HL-60 (cell line): ENCODE measurements around the gene ZNF580.

ENCODE experiments used
- DNase-seq, 2 experiments: peaks; one replicate each; pipeline ENCODE4 v3.0.0-alpha.2; 2010 to 2020; ENCODE audit warnings: low read depth in 1 of 2, low spot score in 1 of 2
- H3K27ac ChIP-seq: fragments of 250-450 bp; sonication (Bioruptor Pico); replicated peaks from 2 replicates; pipeline ENCODE4 v1.5.1; 2020; ENCODE audit warnings: mild to moderate bottlenecking, moderate library complexity
- H3K27me3 ChIP-seq: fragments of 250-450 bp; sonication (Bioruptor Pico); 2 replicates; pipeline ENCODE4 v1.5.1; 2021; ENCODE audit warnings: mild to moderate bottlenecking, moderate library complexity; ENCODE audit not compliant: insufficient read depth, poor library complexity, severe bottlenecking
- H3K4me3 ChIP-seq: replicated peaks from 2 replicates; pipeline ENCODE4 v1.5.1; 2011; ENCODE audit warnings: mild to moderate bottlenecking, control low read depth, low read length; ENCODE audit not compliant: insufficient read depth
- CTCF ChIP-seq: IDR thresholded peaks from one replicate; pipeline ENCODE4 v1.5.1; 2011; ENCODE audit warnings: low read length, control low read depth, inconsistent platforms; ENCODE audit not compliant: insufficient read depth
- GABPA ChIP-seq: IDR thresholded peaks from 2 replicates; pipeline ENCODE4 v1.6.1; 2012; ENCODE audit warnings: low read depth
- POLR2AphosphoS5 ChIP-seq: IDR thresholded peaks from 2 replicates; pipeline ENCODE4 v1.6.1; 2012; ENCODE audit warnings: low read depth
- REST ChIP-seq: IDR thresholded peaks from 2 replicates; pipeline ENCODE4 v1.6.1; 2012; ENCODE audit warnings: low read depth; ENCODE audit not compliant: insufficient replicate concordance
- SPI1 ChIP-seq: IDR thresholded peaks from 2 replicates; pipeline ENCODE4 v1.6.1; 2012; ENCODE audit warnings: low read depth, mild to moderate bottlenecking, borderline replicate concordance

ZNF580 gene

GRCh38 chr19:55676383-55676782 is 35.6 kb downstream of the ZNF580 start:
- Histone ChIP-seq H3K27ac (peak overlapping the region; percentile 60), H3K27me3 (no peaks in the 10 kb centered on the region), H3K4me3 (peak overlapping the region; percentile 65)
- TF ChIP-seq SPI1 (no peak), CTCF (no peak), REST (no peak), GABPA (no peak), POLR2AphosphoS5 (no peak)
- no peak for DNase-seq

- peak overlapping the region; percentile 71 for H3K27ac ChIP-seq
Measured at GRCh38 chr19:55676889-55677505, 36.2 kb downstream of the ZNF580 start.

DNA sequence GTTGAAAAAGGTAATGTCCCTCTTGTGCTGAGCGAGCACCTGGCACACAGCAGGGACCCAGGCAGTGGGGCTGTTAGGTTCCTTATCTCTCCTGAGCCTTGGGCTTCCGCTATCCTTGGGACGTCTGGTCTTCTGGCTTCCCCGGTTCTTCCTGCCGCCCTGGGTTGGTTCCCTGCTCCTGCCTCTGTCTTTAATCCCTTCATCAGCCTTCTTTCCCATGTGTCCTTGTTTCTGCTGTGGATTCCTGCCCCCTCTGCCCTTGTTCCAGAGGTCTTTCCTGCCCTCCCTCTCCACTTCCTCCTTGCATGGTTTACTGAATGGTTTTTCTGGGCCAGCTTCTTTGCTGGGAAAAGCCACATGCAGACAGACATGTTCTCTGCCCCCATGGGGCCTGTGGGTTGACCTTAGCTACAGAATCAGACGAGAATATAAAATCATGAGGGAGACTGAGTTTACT is 36.8 kb downstream of the ZNF580 start:
- TF ChIP-seq REST (no peak), SPI1 (peak; percentile 62; the same call in 1 of the 2 replicates)
- DNase-seq = peak in 1 of 2 experiments; percentile 34
- H3K4me3 ChIP-seq = peak overlapping the region; percentile 15
- no peaks in the 10 kb centered on the region for H3K27me3 ChIP-seq
- H3K27ac ChIP-seq = peak overlapping the region; percentile 71

More at GRCh38 chr19:55676889-55677505, 36.2 kb downstream of the ZNF580 start:
- Histone ChIP-seq H3K27me3 (no peaks in the 10 kb centered on the region), H3K4me3 (peak overlapping the region; percentile 65)
- no peak for DNase-seq
- TF ChIP-seq REST (no peak), SPI1 (no peak)

DNA sequence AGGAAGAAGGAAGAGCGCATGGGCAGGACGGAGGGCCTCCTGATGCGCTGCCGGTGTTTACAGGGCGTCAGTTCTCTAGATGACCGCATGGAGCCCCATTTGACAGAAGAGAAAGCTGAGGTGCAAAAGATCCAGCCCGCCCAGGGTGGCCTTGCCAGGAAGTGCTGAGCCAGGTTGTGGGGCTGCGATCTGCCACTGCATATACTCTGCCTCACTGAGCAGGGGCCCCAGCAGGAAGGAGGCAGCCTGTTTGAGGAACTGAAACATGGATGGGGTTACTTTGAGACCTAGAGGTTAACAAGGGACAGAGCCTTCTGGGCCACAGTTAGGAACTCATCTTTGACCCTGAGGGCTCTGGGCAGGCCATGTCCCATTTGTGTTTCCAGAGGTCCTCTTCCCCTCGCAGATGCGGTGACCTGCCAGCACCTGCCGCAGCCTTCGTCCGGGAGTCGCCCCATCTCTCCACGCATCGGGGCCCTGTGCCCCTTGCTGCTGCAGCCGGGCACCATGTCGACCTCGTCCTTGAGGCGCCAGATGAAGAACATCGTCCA is 37.4 kb downstream of the ZNF580 start:
- Histone ChIP-seq H3K27me3 (no peaks in the 10 kb centered on the region), H3K27ac (peak overlapping the region; percentile 71), H3K4me3 (peak overlapping the region; percentile 15; the same call in 1 of the 2 replicates)
- DNase-seq = peak; percentile 75 to 85
- TF ChIP-seq POLR2AphosphoS5 (peak; percentile 38; the same call in 1 of the 2 replicates), CTCF (no peak), SPI1 (peak; percentile 76), GABPA (no peak), REST (no peak)
